Thoracic aorta (tissue), 2 donors: ENCODE measurements around the gene COL6A5. TPM values are rescaled to one million over a fixed set of nuclear protein-coding genes. Genes with fewer than 3 reads are reported as not detected.

Experiments used
- ATAC-seq: fragments of 150-250 bp; one replicate; pipeline ENCODE4 v1.8.0; 2017; ENCODE audit warnings: low read depth; ENCODE audit not compliant: insufficient number of reproducible peaks, low FRiP score
- DNase-seq: peaks from one replicate; pipeline ENCODE4 v3.0.0-alpha.2; 2020; ENCODE audit warnings: low spot score
- H3K27ac ChIP-seq, 2 donors: fragments of 200-600 bp; sonication (generic); 1 replicate in 1 of 2; 2 replicates in 1 of 2; pipeline ENCODE4 v1.5.1; 2016; ENCODE audit warnings: mild to moderate bottlenecking in 2 of 2, moderate library complexity in 2 of 2
- H3K27me3 ChIP-seq: fragments of 200-600 bp; sonication (generic); replicated peaks from 2 replicates; pipeline ENCODE4 v1.6.0; 2016; ENCODE audit warnings: mild to moderate bottlenecking; ENCODE audit not compliant: insufficient read depth
- H3K36me3 ChIP-seq: fragments of 200-600 bp; sonication (generic); one replicate; pipeline ENCODE4 v1.5.1; 2016
- H3K4me1 ChIP-seq, 2 donors: fragments of 200-600 bp; sonication (generic); 1 replicate in 1 of 2; 2 replicates in 1 of 2; pipeline versions ENCODE4 v1.5.1 to v1.6.0; 2016; ENCODE audit warnings: low read depth in 2 of 2, mild to moderate bottlenecking in 1 of 2; ENCODE audit not compliant: control insufficient read depth in 1 of 2
- H3K4me3 ChIP-seq: fragments of 200-600 bp; sonication (generic); 2 replicates; pipeline ENCODE4 v1.5.1; 2016; ENCODE audit warnings: mild to moderate bottlenecking
- H3K9me3 ChIP-seq: fragments of 200-600 bp; sonication (generic); 2 replicates; pipeline ENCODE4 v1.5.1; 2016
- CTCF ChIP-seq: fragments of 200-600 bp; sonication (generic); IDR thresholded peaks from one replicate; pipeline ENCODE4 v1.5.1; 2019; ENCODE audit warnings: antibody characterized with exemption
- total RNA-seq, 2 donors: library from RNA; depleted of rRNA; stranded (reverse); fragments of >200 nt; gene quantifications; one replicate each; pipeline versions ENCODE4 v1.1.0 to v1.2.3, GENCODE V29; 2016

Gene COL6A5
- total RNA-seq, 2 donors from 2014 or later, result not detected

DNA sequence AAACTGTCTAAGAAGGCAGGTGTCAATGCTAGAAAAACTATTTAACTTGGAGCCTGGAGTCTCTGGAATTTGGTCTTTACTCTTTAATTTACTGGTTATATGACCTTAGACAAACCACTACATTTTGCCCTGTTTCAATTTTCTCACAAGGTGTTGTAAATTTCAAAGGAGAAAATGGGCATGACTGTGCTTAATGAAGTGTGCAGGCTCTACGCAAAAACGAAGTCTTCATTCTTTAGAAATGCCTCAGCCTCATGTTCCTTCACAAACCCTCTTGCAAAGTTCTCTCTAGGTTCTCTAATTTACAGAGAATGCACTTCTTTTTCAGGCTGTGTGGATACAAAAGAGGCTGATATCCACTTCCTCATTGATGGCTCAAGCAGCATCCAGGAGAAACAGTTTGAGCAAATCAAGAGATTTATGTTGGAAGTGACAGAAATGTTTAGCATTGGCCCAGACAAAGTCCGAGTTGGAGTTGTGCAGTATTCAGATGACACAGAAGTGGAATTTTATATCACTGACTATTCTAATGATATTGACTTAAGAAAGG lies 39.1 kb downstream of the COL6A5 start:
- H3K9me3 ChIP-seq, result no peaks in the 10 kb centered on the region
- no peaks in the 10 kb centered on the region for H3K36me3 ChIP-seq
- H3K4me1 ChIP-seq, result no peaks in the 10 kb centered on the region
- no peak overlapping the region for H3K4me3 ChIP-seq
- no peak for TF ChIP-seq CTCF
- H3K27ac ChIP-seq, result no peak overlapping the region
- ATAC-seq (no peak), DNase-seq (no peak)
- H3K27me3 ChIP-seq, result no peaks in the 10 kb centered on the region

GRCh38 chr3:130386604-130387263 lies 41.3 kb downstream of the COL6A5 start:
- no peak for DNase-seq
- no peaks in the 10 kb centered on the region for H3K4me1 ChIP-seq
- ATAC-seq, result no peak
- H3K36me3 ChIP-seq, result no peaks in the 10 kb centered on the region
- no peaks in the 10 kb centered on the region for H3K9me3 ChIP-seq
- no peak for TF ChIP-seq CTCF
- H3K27ac ChIP-seq, result no peak overlapping the region
- no peak overlapping the region for H3K4me3 ChIP-seq
- no peaks in the 10 kb centered on the region for H3K27me3 ChIP-seq

DNA sequence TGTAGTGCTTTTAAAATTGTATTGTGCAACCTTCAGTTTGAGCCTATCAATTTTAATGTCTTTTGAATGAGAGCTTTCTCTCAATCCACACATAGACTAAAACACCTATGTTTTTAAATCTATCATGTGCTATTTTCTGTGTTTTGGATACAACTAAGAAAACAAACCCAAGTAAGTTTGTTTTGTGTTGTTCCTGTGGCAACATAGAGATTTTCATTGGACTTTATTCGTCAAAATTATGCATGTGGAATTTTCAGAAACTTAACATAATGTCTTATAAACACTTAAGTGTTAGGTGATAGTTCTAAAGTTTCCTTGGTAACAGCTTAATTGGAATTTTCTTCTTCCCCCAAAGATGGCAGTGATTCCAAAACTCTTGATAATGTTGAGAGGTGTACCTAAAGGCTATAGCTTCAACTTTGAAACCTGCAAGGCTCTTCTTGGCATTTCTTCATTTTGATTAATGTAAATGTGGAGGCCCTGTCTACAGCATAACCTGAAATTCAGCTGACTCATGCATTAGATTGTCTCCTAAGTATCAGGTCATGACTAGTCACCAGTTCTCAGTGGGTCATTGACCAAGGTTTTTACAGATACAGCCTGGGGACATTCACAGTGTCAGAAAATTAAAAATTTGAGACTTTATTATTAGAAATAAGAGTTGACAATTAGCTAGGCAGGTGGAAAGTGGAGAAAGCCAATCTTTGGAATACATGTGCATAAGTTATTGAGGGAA lies 44.4 kb downstream of the COL6A5 start:
- DNase-seq (no peak), ATAC-seq (no peak)
- TF ChIP-seq CTCF, result no peak
- Histone ChIP-seq H3K27ac (no peak overlapping the region), H3K36me3 (no peaks in the 10 kb centered on the region), H3K27me3 (no peaks in the 10 kb centered on the region), H3K4me3 (no peak overlapping the region), H3K9me3 (no peaks in the 10 kb centered on the region), H3K4me1 (no peaks in the 10 kb centered on the region)

- ATAC-seq (no peak), DNase-seq (no peak)
- TF ChIP-seq CTCF, result no peak
Observed at GRCh38 chr3:130392266-130392665, 46.8 kb downstream of the COL6A5 start.

GRCh38 chr3:130393594-130393993 lies 48.1 kb downstream of the COL6A5 start:
- Histone ChIP-seq H3K9me3 (no peaks in the 10 kb centered on the region), H3K27ac (no peak overlapping the region), H3K4me3 (no peak overlapping the region), H3K27me3 (no peaks in the 10 kb centered on the region), H3K36me3 (no peaks in the 10 kb centered on the region), H3K4me1 (no peaks in the 10 kb centered on the region)
- no peak for DNase-seq
- no peak for ATAC-seq
- TF ChIP-seq CTCF, result no peak

More at GRCh38 chr3:130392266-130392665, 46.8 kb downstream of the COL6A5 start:
- H3K36me3 ChIP-seq, result no peaks in the 10 kb centered on the region
- no peaks in the 10 kb centered on the region for H3K27me3 ChIP-seq
- H3K4me3 ChIP-seq, result no peak overlapping the region
- H3K9me3 ChIP-seq, result no peaks in the 10 kb centered on the region
- H3K4me1 ChIP-seq, result no peaks in the 10 kb centered on the region
- H3K27ac ChIP-seq, result no peak overlapping the region
